Activated T-helper 9 cell treated with anti-CD3 and anti-CD28 coated beads, Interleukin-2, amount 50 U/mL, for 16 hours (primary cell): ENCODE results near the gene KCNE1.
A peak's percentile ranks its signal among the peaks of the same experiment; 100 is the strongest.
"Not testable (repeated sequence)": the region's sequence is repeated elsewhere in the genome, so short reads cannot be mapped to it uniquely, and the experiment has no call there.

ENCODE experiments used
- DNase-seq: peaks from one replicate; pipeline ENCODE4 v3.0.0-alpha.2; 2020; ENCODE audit warnings: low read depth

The KCNE1 gene

GRCh38 chr21:34511181-34511580, 829 bp downstream of the KCNE1 start:
- DNase-seq = no peak

DNA sequence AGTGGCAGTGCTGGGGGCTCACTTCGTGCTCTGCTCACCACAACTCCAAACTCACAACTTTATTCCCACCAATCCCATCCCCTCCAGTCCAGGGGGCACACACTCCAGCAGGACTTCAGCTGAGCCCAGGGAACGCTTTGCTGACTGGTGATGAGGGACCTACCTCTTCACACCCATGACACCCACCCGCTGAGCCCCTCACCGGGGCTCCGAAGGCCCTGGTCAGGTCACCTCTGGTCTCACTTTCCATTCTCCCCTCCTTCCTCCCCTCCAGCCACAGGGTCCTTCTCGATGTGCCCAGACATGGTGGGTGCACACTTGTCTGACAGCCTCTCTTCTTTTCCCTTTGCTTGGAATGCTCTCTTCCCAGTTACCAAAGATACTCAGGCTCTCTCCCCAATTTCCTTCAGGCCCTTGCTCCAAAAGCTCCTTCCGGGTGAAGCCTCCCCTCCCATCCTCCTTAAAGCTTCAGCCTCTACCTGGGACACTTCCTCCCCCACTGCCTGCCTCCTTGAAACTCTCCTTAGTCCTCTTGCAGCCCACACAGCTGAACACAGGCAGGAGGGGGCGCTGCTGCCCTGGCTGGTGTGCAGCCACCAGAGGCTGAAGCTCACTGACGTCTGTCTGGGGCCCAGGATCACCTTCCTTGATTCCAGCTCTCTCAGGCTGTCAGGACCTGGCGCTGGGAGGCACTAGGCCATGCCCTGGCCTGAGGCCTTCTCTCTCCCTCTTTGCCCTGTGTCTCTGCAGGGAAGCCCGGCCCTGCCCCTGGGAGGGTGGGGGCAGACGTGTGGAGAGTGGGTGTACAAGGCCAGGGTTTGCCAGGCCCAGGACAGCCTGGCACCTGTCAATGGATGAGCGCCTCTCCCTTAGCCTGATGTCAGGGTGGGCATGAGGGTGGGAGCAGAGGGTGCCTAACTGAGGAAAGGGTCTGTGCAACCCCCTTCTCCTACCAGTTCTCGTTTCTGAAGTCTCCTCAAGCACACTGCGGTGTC, 1.6 kb downstream of the KCNE1 start:
- peak; percentile 19 for DNase-seq

GRCh38 chr21:34509151-34509550, 2.9 kb downstream of the KCNE1 start:
- DNase-seq = no peak

DNA sequence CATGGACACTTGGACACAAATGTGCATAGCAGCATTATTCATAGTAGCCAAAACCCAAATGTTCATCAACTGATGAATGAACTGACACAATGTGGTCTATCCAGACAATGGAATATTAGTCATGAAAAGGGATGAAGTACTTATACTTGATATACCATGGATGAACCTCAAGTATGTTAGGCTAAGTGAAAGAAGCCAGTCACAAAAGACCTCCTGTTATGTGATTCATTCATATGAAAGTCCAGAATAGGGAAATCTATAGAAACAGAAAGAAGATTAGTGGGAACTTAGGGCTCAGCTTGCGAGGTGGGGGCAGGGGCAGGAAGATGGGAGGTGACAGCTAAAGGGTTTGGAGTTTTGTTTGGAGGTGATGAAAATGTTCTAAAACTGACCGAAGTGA, 7.4 kb downstream of the KCNE1 start:
- DNase-seq = no peak

- no peak for DNase-seq
These were observed 9.4 kb downstream of the KCNE1 start for GRCh38 chr21:34502480-34503106.

- DNase-seq = no peak
These were observed 10.3 kb downstream of the KCNE1 start for GRCh38 chr21:34501716-34502115.

DNA sequence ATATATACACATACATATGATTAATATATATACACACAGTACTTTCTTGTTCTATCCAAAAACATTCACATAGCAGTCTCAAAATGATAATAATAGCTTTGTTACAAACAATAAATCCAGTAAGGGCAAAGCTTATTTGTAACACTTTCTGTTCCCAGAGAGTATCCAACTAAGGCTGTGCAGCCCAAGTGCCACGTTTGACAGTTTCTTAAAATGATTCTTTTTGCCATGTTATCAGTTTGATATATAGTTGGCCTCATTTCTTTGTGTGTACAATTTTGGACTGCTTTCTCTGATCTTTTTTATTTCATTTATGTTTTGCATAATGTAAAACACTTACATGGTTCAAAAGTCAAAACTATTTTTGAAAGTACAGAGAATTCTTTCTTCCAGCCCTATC, 11.8 kb downstream of the KCNE1 start:
- no peak for DNase-seq

DNA sequence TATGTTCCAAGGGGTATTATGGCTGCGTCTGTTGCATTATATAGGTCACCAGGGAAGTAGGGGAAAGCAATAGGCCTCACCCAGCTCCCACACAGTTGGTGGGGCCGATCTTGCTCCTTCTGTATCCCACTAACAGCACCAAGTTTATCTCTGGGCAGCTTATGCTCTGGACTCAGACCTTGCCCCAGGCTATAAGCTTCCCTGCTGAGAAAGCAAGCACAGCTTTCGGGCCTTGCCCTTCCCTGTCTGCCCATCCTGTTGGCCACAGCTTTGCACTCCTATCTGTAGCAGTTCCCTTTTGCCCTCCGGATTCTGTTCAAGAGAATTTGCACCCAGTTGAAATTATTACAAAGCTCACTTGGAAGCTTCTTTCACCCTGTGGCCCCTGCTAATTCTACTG, 12.9 kb downstream of the KCNE1 start:
- DNase-seq = no peak

- no peak for DNase-seq
These were observed 13.4 kb downstream of the KCNE1 start for GRCh38 chr21:34498623-34499022.

- DNase-seq = not testable (repeated sequence)
These were observed 28.2 kb downstream of the KCNE1 start for GRCh38 chr21:34483854-34484253.

DNA sequence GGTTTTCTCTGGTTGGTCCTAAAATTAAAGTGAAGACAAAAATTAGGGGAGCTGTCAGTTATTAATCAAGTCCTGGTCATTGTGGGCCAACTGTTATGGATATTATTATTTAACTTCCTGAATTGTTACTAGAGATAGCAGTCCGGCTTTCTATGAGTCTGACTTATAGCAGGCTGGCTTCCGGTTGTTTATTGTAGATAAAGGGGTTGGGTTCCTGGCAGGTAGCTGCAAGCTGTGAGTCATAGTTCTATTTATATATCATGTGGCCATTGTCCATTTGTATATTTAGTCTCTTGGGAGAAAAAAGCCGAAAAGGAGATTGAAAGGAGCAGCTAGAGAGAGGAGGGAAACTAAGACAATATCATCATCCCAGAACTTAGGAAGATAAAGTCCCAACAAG, 28.6 kb downstream of the KCNE1 start:
- DNase-seq = not testable (repeated sequence)

GRCh38 chr21:34467333-34467732, 44.7 kb downstream of the KCNE1 start:
- not testable (repeated sequence) for DNase-seq

DNA sequence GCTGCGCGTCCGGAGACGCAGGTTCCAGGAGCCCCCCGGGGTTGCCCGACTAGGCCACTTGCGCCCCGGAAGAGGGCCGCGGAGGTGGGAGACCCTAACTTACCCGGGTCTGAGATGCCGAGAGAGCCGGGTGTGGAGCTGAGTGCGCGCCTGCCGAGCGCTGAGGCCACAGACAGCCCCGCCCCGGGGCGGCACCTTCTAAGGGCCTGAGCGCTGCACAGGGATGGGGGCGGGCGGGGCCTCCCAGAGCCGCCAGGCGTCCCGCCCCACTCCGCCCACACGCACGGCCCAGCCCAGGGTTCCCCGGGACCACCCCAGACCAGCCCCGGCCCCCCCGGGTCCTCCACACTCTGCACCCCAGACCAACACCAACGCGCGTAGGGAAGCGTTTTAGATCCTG, 52.6 kb downstream of the KCNE1 start:
- not testable (repeated sequence) for DNase-seq

GRCh38 chr21:34458266-34458665, 53.7 kb downstream of the KCNE1 start:
- DNase-seq = not testable (repeated sequence)

DNA sequence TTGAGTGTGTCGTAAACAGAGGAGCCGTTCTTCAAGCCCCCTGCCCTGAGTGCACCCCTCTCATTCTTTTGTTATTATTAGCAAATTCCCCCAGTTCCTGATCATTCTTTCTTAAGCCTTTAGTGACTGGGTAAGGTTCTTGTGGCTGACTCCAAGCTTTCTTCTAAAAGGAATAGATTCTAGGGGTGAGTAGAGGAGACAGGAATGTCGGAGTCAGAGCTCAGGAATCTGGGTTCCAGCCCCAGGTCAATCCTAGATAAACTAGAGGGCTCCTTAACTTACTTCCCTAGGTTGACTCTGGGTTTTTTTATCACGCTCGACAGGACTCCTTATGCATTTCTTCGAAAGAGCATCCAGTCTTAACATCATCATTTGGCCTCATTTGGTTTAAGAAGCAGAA, 55.8 kb downstream of the KCNE1 start:
- DNase-seq = not testable (repeated sequence)

DNA sequence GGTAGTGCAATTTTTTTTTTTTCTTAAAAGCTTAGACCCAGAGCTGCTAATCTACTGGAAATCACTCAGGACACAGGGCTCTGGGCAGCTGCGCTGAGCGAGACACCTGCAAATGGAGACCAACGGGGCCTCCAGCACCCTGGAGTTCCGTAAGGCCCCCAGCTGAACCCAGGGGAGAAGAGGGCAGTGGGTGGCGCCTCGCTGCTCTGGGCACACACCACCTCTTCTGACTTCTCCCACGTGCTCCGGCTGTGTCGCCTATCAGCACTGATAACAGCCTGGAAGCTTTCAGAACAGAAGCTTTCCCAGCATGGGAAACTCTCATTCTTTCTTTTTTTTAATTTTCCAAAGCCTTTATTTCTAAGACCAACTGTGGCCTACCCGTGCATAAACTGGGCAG, 56.4 kb downstream of the KCNE1 start:
- not testable (repeated sequence) for DNase-seq

DNA sequence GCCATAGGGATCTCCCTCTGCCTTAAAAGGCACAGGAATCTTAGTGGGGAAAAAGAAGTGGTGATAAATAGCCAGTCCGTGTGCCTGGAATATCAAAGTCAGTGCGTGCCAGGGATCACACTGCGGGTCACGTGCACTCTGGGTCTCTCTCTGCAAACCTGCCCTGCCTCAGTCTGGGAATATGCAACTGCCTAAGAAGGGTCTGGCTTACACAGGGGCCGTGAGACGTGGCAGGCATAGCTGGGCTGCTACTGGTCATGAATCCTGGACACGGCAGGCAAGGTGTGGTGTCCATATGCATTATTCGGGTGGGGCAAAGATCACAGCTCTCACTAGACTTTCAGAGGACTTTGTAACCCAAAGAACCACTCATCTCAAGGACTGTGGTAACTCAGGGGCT, 65.0 kb downstream of the KCNE1 start:
- not testable (repeated sequence) for DNase-seq

GRCh38 chr21:34443486-34443885, 68.5 kb downstream of the KCNE1 start:
- DNase-seq = not testable (repeated sequence)

DNA sequence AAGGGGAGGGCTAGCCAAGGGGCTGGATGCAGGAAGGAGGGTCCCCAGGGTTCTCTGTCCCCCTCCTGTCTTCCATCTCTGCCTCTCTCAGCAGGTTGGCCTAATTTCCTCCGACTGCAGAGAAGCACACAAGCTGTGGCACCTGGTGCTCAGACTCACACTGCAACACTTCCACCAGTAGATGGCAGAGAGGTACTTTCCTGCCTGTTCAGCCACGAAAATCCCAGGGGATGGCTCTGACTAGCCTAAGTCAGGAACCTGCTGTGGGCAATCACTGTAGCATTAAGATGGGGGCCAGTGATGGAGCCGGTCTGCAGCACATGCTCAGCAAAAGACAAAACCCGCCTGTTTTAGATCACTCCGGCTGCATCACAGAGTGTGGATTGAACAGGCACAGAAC, 82.3 kb downstream of the KCNE1 start:
- DNase-seq = not testable (repeated sequence)

DNA sequence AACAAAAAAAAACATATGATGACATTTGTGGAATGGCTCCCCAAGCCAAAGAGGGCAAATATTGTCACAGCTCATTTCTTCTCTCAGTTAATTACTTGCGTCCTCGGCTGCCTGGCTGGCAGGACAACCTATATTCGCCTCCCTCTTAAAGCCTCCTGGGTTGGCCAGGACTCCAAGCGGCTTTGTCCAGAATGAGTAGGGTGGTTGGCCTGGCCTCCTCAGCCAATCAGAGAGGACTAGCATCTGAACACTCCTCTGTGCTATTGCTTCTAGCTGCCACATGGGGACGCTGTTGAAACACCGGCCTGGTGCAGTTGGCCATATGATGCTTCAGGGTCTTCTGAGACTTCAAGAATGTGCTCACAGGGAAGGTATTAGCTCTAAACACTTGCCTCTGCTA, 83.6 kb downstream of the KCNE1 start:
- DNase-seq = not testable (repeated sequence)

DNA sequence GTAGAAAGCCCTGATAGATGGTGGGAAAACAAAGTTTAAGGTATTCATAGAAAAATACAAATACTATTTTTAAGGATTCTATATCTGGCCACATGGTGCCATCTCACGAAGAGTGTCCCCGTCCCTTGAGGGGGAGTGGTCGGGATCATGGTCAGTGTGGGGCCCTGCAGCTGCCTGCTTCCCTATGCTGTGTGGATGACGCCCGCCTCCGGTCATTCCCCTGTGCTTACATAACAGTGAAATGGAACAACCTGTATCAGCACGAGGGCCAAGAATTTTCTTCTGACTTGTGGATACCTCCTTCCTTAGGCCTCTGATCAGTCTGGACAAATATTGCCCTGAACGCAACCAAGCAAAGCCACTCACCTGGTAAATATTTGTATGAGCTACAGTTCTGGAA, 84.7 kb downstream of the KCNE1 start:
- DNase-seq = not testable (repeated sequence)

DNA sequence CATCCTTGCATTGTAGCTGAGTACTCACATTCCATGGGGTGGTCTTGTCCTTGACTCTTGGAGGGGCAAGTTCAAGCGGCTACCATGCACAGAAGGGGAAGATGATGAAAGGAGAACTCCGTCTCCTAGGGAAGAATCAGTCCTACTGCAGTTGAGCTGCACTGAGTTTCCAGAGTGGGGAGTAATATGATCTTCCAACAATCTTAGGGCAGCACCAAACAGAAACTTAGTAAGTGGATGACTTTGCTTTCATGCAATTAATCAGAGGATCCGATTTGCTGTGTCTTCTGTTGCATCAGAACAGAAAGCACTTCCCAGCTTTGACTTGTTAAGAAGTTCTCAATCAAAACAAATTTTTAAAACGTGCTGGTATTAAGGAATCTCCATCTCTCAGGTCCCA, 88.2 kb downstream of the KCNE1 start, which contains the start of gene SMIM34:
Gene SMIM34, minus strand, starts transcription at position 147 of the 400 bp plus-strand sequence. Its CDS starts 112 bp downstream, at position 35.
- DNase-seq = not testable (repeated sequence)
